ENCODE results near the gene SERINC2. TPM values are rescaled to one million over a fixed set of nuclear protein-coding genes. Genes with fewer than 3 reads are reported as not detected.

Gene SERINC2
- total and polyA plus RNA-seq, 2 of the 4 experiments (the other 2 are of a cell fraction) = 2.0 to 59.5 TPM

GRCh38 chr1:31401241-31401640 lies 11.8 kb upstream of the SERINC2 start:
- H3K27me3 ChIP-seq (ENCODE audit: control insufficient read depth, insufficient read depth, low read length) = no peaks in the 10 kb centered on the region
- H3K4me3 ChIP-seq (ENCODE audit: insufficient read depth, low read depth, low read length) = no peak overlapping the region
- H2BK5ac ChIP-seq (ENCODE audit: low read depth, low read length, poor library complexity, severe bottlenecking) = peak overlapping the region; percentile 7
- TF ChIP-seq CTCF (conservative IDR thresholded peaks at IDR 0.05; ENCODE audit: low read depth, low read length) (0 out of 2 replicates have a peak, but pooled peaks have one; percentile 18), MAFK (IDR thresholded peaks at IDR 0.05; ENCODE audit: low read depth, low read length) (no peak)
- peak overlapping the region; percentile 23; the same call in 1 of the 2 replicates for H4K91ac ChIP-seq (ENCODE audit: insufficient read depth, low read depth, low read length)
- no CpG with 5 or more reads among the region's 2 CpGs for WGBS, 2 experiments (ENCODE audit: extremely low coverage in 2 of 2, insufficient read length in 1 of 2)
- H3K4me2 ChIP-seq (ENCODE audit: low read depth, low read length) = no peak overlapping the region
- ChIA-PET CTCF (no interaction called here), POLR2A (ENCODE audit: unreplicated experiment) (no interaction called here)
- ATAC-seq (ENCODE audit: low read depth) = no peak
- H3K18ac ChIP-seq (ENCODE audit: low read depth, low read length) = peak overlapping the region; percentile 12; the same call in 1 of the 2 replicates
- 0 out of 2 replicates have a peak overlapping the region, but pooled peaks have one; percentile 28 for H3K4ac ChIP-seq (ENCODE audit: low read depth, low read length)
- no peaks in the 10 kb centered on the region for H4K20me1 ChIP-seq (ENCODE audit: insufficient read depth, low read length)
- peak overlapping the region; percentile 40 for H2AFZ ChIP-seq (replicated peaks; ENCODE audit: low read length, poor library complexity)
- no peaks in the 10 kb centered on the region for H3K36me3 ChIP-seq (ENCODE audit: control insufficient read depth, insufficient read depth, low read length)
- H2AK5ac ChIP-seq (ENCODE audit: low read depth, low read length) = no peak overlapping the region
- no peak overlapping the region for H3K27ac ChIP-seq (ENCODE audit: insufficient read depth, low read length)
- peak; percentile 40 for DNase-seq
- 0 out of 2 replicates have a peak overlapping the region, but pooled peaks have one; percentile 42 for H4K5ac ChIP-seq (ENCODE audit: low read depth, low read length)
- no peaks in the 10 kb centered on the region for H3K9me3 ChIP-seq (ENCODE audit: control insufficient read depth, insufficient read depth, low read length)
- 0 out of 4 replicates have a peak overlapping the region, but pooled peaks of 1 of the 2 experiments have one; percentile 35 for H4K8ac ChIP-seq (ENCODE audit: low read depth in 2 of 2, low read length in 2 of 2)
- in situ Hi-C loops (cut with MboI; ENCODE audit: low sequenced_read_pairs) (no loop called here), intact Hi-C loops (cut with micrococcal nuclease) (no loop called here), dilution Hi-C loops (cut with HindIII; ENCODE audit: low sequenced_read_pairs, unreplicated experiment) (no loop called here)
- no peak overlapping the region for H3K9ac ChIP-seq (ENCODE audit: low read depth, low read length)
- no TSS peak for BruUV-seq (replicated peaks)
- H3K56ac ChIP-seq (ENCODE audit: extremely low read depth, insufficient read depth, low read length) = no peak overlapping the region
- peak overlapping the region; percentile 11; the same call in 1 of the 2 replicates for H2BK120ac ChIP-seq (ENCODE audit: low read depth, low read length)
- peak overlapping the region; percentile 35; the same call in 1 of the 3 replicates for H2BK15ac ChIP-seq (ENCODE audit: low read depth, low read length)
- H3K23ac ChIP-seq (ENCODE audit: low read depth, low read length) = peak overlapping the region; percentile 45; the same call in 1 of the 2 replicates
- H3K9me1 ChIP-seq (ENCODE audit: insufficient read depth, low read length) = peaks cover 10% of the 10 kb centered on the region
- peaks cover 12% of the 10 kb centered on the region for H3K4me1 ChIP-seq (ENCODE audit: control insufficient read depth, insufficient read depth, low read length)
- peak overlapping the region; percentile 2 for H2BK20ac ChIP-seq (ENCODE audit: low read depth, low read length)
- peaks cover 0 to 2% of the 10 kb centered on the region in 2 experiments; a peak in 1 of 4 replicates for H3K79me1 ChIP-seq (ENCODE audit: low read depth in 1 of 2, low read length in 2 of 2)
- no peak overlapping the region for H3K14ac ChIP-seq (replicated peaks; ENCODE audit: low read depth, low read length)
- no peak overlapping the region for H2AK9ac ChIP-seq (replicated peaks; ENCODE audit: low read depth, low read length, poor library complexity)

All from IMR-90 (cell line).